Measurements from ENCODE around the gene MCFD2.

DNA sequence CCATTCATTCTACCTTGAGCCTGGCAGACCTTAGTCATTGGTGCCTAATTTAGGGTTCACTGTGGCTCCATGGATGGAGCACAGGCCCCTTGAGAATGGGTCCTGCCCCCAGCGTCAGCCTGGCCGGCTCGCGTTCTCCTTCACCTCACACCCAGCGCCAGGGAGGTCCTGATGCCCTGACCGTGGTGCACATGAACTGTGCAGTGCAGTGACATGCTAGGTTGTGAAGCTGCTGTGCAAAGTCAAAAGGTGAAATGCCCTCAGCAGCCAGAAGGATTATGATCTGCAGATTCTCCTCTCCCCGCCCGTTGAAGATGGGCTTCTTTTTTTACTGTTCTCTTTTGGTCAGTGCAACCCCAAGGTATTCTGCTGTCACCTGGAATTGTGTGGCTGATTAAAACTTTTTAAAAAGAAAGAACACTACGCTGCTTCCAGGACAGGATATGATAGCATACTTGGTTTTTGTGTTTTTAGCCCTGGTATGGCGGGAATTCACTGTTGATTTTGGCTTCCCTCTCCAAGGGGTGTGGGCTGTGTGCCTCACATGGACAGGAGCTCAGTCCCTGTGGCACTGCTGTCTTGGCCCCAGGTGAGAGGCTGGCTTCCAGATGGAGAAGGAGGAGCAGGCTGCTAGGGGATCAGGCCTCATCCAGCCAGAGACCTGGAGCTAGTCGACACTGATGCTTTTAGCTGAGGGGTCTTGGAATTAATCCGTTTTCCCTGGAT, 49.4 kb upstream of the MCFD2 start:
- TF ChIP-seq CTCF (IDR thresholded peaks at IDR 0.05) (no peak), POLR2AphosphoS5 (IDR thresholded peaks at IDR 0.05) (peak; percentile 27 to 40)
